Activated naive CD8-positive, alpha-beta T cell treated with anti-CD3 and anti-CD28 coated beads, Interleukin-2, amount 50 U/mL, for 24 hours (primary cell): ENCODE results near the gene CMSS1.
A peak's percentile ranks its signal among the peaks of the same experiment; 100 is the strongest.

ENCODE experiments used
- ATAC-seq: fragments of 150-1000 bp; cut with Tn5 transposase; one replicate; pipeline ENCODE4 v1.10.0; 2021
- DNase-seq: peaks from one replicate; pipeline ENCODE4 v3.0.0; 2021
- H3K27ac Mint-ChIP-seq: one replicate; pipeline ENCODE4 v1.8.0; 2021; ENCODE audit warnings: mild to moderate bottlenecking, mixed read lengths
- H3K27me3 Mint-ChIP-seq: one replicate; pipeline ENCODE4 v1.8.0; 2021; ENCODE audit warnings: mixed read lengths
- H3K36me3 Mint-ChIP-seq: one replicate; pipeline ENCODE4 v1.8.0; 2021; ENCODE audit warnings: low read depth, mixed read lengths
- H3K4me1 Mint-ChIP-seq: one replicate; pipeline ENCODE4 v1.8.0; 2021; ENCODE audit warnings: mixed read lengths
- H3K4me3 Mint-ChIP-seq: one replicate; pipeline ENCODE4 v1.8.0; 2021; ENCODE audit warnings: mild to moderate bottlenecking, moderate library complexity, mixed read lengths
- H3K9me3 Mint-ChIP-seq: one replicate; pipeline ENCODE4 v1.8.0; 2021; ENCODE audit warnings: mixed read lengths

CMSS1 gene

DNA sequence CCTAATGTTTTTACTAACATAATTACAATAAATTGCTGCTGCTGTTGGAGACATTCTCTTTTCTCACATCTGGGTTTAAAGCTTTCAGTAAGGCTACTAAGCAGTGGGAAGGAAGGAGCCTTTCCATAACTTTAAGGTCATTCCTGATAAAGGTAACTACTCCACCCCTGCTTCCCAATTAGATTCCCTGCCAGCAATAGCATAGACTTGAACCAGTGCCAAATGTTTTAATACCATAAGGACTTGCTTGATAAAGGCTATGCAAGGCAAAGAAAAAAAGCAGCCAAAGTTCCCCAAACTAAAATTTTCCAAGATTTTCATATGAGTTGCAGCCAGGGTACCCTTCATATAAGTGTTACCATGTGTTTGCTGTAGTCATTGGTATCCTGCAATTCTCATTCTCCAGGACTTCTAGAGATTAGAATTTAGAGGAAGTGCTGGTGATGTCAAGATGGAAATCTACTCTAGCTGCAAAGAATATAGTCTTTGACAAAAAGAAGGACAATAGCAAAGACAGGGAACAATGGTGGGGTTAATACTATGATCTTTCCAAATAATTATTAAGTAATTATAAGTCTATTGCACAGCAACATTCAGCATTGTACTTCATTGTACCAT lies 190.5 kb downstream of the CMSS1 start:
- Mint-ChIP-seq H3K27ac (no peak overlapping the region), H3K36me3 (peaks cover 15% of the 10 kb centered on the region), H3K4me3 (no peak overlapping the region), H3K27me3 (no peaks in the 10 kb centered on the region), H3K9me3 (no peaks in the 10 kb centered on the region), H3K4me1 (peaks cover 20% of the 10 kb centered on the region)
- ATAC-seq (no peak), DNase-seq (no peak)

GRCh38 chr3:100009276-100010086 lies 191.8 kb downstream of the CMSS1 start:
- ATAC-seq (no peak), DNase-seq (no peak)
- peaks cover 14% of the 10 kb centered on the region for H3K36me3 Mint-ChIP-seq
- no peak overlapping the region for H3K4me3 Mint-ChIP-seq
- H3K27ac Mint-ChIP-seq = no peak overlapping the region
- peaks cover 15% of the 10 kb centered on the region for H3K4me1 Mint-ChIP-seq
- no peaks in the 10 kb centered on the region for H3K27me3 Mint-ChIP-seq
- H3K9me3 Mint-ChIP-seq = no peaks in the 10 kb centered on the region

DNA sequence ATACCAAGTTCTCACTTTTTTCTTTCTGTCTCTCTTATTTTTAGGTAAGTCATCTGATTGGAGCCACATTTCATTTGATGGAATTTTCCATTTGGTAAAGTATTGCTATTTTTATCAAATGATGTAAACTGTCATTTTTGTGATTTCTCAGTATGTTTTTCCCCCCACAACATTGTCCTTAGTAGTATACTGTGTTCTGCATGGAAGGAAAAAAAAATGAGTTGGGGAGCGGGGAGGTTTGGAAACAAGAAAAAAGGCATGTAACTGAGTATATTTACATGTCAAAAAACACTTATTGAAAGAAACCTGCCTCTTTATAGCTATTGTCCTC lies 192.4 kb downstream of the CMSS1 start:
- Mint-ChIP-seq H3K27ac (no peak overlapping the region), H3K4me3 (no peak overlapping the region), H3K36me3 (peaks cover 17% of the 10 kb centered on the region), H3K9me3 (no peaks in the 10 kb centered on the region), H3K27me3 (no peaks in the 10 kb centered on the region), H3K4me1 (peaks cover 15% of the 10 kb centered on the region)
- ATAC-seq (no peak), DNase-seq (no peak)

GRCh38 chr3:100018806-100019205 lies 201.1 kb downstream of the CMSS1 start:
- Mint-ChIP-seq H3K4me1 (no peaks in the 10 kb centered on the region), H3K27ac (no peak overlapping the region), H3K9me3 (no peaks in the 10 kb centered on the region), H3K4me3 (no peak overlapping the region), H3K36me3 (peaks cover 20% of the 10 kb centered on the region), H3K27me3 (no peaks in the 10 kb centered on the region)
- ATAC-seq = no peak
- no peak for DNase-seq

GRCh38 chr3:100019719-100020118 lies 202.1 kb downstream of the CMSS1 start:
- H3K27me3 Mint-ChIP-seq = no peaks in the 10 kb centered on the region
- no peaks in the 10 kb centered on the region for H3K9me3 Mint-ChIP-seq
- peaks cover 18% of the 10 kb centered on the region for H3K36me3 Mint-ChIP-seq
- H3K4me3 Mint-ChIP-seq = no peak overlapping the region
- DNase-seq (no peak), ATAC-seq (no peak)
- no peak overlapping the region for H3K27ac Mint-ChIP-seq
- H3K4me1 Mint-ChIP-seq = no peaks in the 10 kb centered on the region

DNA sequence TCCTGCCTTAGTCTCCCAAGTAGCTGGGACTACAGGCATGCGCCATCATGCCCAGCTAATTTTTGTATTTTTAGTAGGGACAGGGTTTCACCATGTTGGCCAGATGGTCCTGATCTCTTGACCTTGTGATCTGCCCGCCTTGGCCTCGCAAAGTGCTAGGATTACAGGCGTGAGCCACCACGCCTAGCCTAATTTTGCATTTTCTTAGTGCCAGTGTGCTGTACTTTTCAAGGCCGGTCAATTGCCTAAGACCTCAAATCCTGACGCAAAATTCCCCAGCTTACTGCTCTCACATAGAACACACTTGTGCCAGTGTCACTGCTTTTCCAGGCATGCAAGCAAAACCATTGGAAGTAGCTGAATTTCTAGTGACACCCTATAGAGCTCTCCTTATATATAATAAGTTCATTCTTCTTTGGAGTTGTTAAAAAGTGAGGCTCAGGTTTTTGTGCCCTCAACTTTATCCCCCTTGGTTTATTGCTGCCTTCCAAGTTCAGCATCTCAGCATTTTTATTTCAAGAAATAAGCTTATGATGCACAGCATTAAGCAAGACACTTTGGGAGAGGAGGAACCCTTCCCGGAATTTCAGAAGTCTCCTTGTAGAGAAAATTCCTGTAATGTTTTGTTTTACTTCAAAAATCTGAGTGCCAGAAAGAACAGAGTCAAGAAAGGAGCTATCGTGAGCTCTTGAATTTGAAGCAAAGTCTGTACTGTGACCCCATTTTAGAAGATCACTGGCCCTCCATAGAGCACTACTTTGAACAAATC lies 203.4 kb downstream of the CMSS1 start:
- Mint-ChIP-seq H3K36me3 (peaks cover 11% of the 10 kb centered on the region), H3K27ac (no peak overlapping the region), H3K27me3 (no peaks in the 10 kb centered on the region), H3K9me3 (no peaks in the 10 kb centered on the region), H3K4me3 (no peak overlapping the region), H3K4me1 (no peaks in the 10 kb centered on the region)
- DNase-seq = no peak
- no peak for ATAC-seq

GRCh38 chr3:100022506-100022905 lies 204.8 kb downstream of the CMSS1 start:
- ATAC-seq = no peak
- H3K9me3 Mint-ChIP-seq = no peaks in the 10 kb centered on the region
- DNase-seq = no peak
- no peaks in the 10 kb centered on the region for H3K27me3 Mint-ChIP-seq
- H3K27ac Mint-ChIP-seq = no peak overlapping the region
- H3K4me3 Mint-ChIP-seq = no peak overlapping the region
- no peaks in the 10 kb centered on the region for H3K4me1 Mint-ChIP-seq
- peaks cover 5% of the 10 kb centered on the region for H3K36me3 Mint-ChIP-seq

GRCh38 chr3:100023150-100023549 lies 205.5 kb downstream of the CMSS1 start:
- DNase-seq (no peak), ATAC-seq (no peak)
- Mint-ChIP-seq H3K4me1 (no peaks in the 10 kb centered on the region), H3K9me3 (no peaks in the 10 kb centered on the region), H3K27ac (no peak overlapping the region), H3K4me3 (no peak overlapping the region), H3K36me3 (peaks cover 4% of the 10 kb centered on the region), H3K27me3 (no peaks in the 10 kb centered on the region)

GRCh38 chr3:100023595-100023994 lies 205.9 kb downstream of the CMSS1 start:
- Mint-ChIP-seq H3K4me3 (no peak overlapping the region), H3K4me1 (no peaks in the 10 kb centered on the region), H3K9me3 (no peaks in the 10 kb centered on the region), H3K27ac (no peak overlapping the region), H3K36me3 (peaks cover 3% of the 10 kb centered on the region), H3K27me3 (no peaks in the 10 kb centered on the region)
- no peak for ATAC-seq
- no peak for DNase-seq

- Mint-ChIP-seq H3K4me3 (no peak overlapping the region), H3K4me1 (peaks cover under 1% of the 10 kb centered on the region), H3K36me3 (peaks cover 3% of the 10 kb centered on the region), H3K27ac (no peak overlapping the region), H3K27me3 (no peaks in the 10 kb centered on the region), H3K9me3 (no peaks in the 10 kb centered on the region)
- DNase-seq (no peak), ATAC-seq (no peak)
Observed at GRCh38 chr3:100024520-100025303, 207.1 kb downstream of the CMSS1 start.

GRCh38 chr3:100027321-100027720 lies 209.7 kb downstream of the CMSS1 start:
- no peaks in the 10 kb centered on the region for H3K9me3 Mint-ChIP-seq
- no peaks in the 10 kb centered on the region for H3K27me3 Mint-ChIP-seq
- ATAC-seq (no peak), DNase-seq (no peak)
- peaks cover 18% of the 10 kb centered on the region for H3K4me1 Mint-ChIP-seq
- H3K36me3 Mint-ChIP-seq = peaks cover 5% of the 10 kb centered on the region
- no peak overlapping the region for H3K4me3 Mint-ChIP-seq
- no peak overlapping the region for H3K27ac Mint-ChIP-seq

DNA sequence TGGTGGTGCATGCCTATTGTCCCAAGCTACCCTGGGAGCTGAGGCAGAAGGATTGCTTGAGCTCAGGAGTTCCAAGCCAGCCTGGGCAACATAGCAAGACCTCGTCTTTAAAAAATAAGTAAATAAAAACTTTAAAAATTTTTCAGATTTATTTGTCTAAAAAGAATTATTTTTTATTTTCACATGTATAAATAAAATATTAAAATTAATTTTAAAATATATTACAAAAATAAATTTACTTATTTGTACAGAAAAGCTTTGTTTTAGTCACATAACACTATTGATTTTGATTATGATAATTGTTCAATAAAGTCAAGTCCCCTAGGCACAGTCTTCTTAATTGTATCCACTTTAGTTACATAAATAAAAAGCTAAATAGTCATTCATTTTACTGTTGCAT lies 211.4 kb downstream of the CMSS1 start:
- no peak overlapping the region for H3K4me3 Mint-ChIP-seq
- no peak overlapping the region for H3K27ac Mint-ChIP-seq
- no peaks in the 10 kb centered on the region for H3K9me3 Mint-ChIP-seq
- H3K4me1 Mint-ChIP-seq = peaks cover 20% of the 10 kb centered on the region
- H3K36me3 Mint-ChIP-seq = peaks cover 6% of the 10 kb centered on the region
- no peak for ATAC-seq
- H3K27me3 Mint-ChIP-seq = no peaks in the 10 kb centered on the region
- DNase-seq = no peak

GRCh38 chr3:100029689-100030088 lies 212.0 kb downstream of the CMSS1 start:
- no peak for DNase-seq
- no peaks in the 10 kb centered on the region for H3K9me3 Mint-ChIP-seq
- ATAC-seq = peak; percentile 65
- H3K27me3 Mint-ChIP-seq = no peaks in the 10 kb centered on the region
- no peak overlapping the region for H3K4me3 Mint-ChIP-seq
- H3K27ac Mint-ChIP-seq = no peak overlapping the region
- peaks cover 20% of the 10 kb centered on the region for H3K4me1 Mint-ChIP-seq
- peaks cover 6% of the 10 kb centered on the region for H3K36me3 Mint-ChIP-seq

DNA sequence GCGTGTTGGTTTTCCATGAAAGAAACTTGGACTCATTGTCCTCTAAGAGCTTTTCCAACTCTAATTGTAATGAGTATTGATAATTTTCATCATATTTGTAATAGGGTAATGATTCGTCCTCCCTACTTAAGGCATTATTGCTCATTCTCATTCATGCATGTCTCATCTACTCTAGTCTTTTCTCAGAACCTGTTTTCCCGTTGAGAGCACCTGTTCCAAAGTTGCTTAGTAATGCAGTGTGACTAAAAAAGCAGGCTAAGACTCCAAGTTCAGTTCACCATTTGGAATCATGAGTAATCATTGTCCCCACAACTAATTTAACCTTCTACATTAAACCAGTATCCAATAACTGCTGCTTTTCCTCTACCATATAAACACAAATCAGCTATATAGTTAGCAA lies 212.7 kb downstream of the CMSS1 start:
- ATAC-seq = no peak
- no peak overlapping the region for H3K27ac Mint-ChIP-seq
- peaks cover 6% of the 10 kb centered on the region for H3K36me3 Mint-ChIP-seq
- H3K27me3 Mint-ChIP-seq = no peaks in the 10 kb centered on the region
- no peak for DNase-seq
- H3K9me3 Mint-ChIP-seq = no peaks in the 10 kb centered on the region
- no peak overlapping the region for H3K4me3 Mint-ChIP-seq
- H3K4me1 Mint-ChIP-seq = peaks cover 20% of the 10 kb centered on the region
